Tibial nerve (tissue), 4 donors: Measurements from ENCODE around the gene SLC5A5. TPM values are rescaled to one million over a fixed set of nuclear protein-coding genes. Genes with fewer than 3 reads are reported as not detected.
"Not testable (repeated sequence)": the region's sequence is repeated elsewhere in the genome, so short reads cannot be mapped to it uniquely, and the experiment has no call there.

Experiments used
- DNase-seq, 2 donors: peaks; one replicate each; pipeline ENCODE4 v3.0.0-alpha.2; 2019; ENCODE audit warnings: low spot score in 2 of 2
- H3K27ac ChIP-seq, 4 donors: fragments of 200-600 bp; sonication (generic) in 3 of 4; one replicate each; pipeline ENCODE4 v1.5.1; 2017 to 2019; ENCODE audit warnings: mild to moderate bottlenecking in 1 of 4
- H3K27me3 ChIP-seq, 2 donors: fragments of 200-600 bp; sonication (generic) in 1 of 2; one replicate each; pipeline versions ENCODE4 v1.5.1 to v1.6.0; 2017 to 2019
- H3K36me3 ChIP-seq, 3 donors: fragments of 200-600 bp; sonication (generic); one replicate each; pipeline ENCODE4 v1.5.1; 2018 to 2019
- H3K4me1 ChIP-seq, 4 donors: fragments of 200-600 bp; sonication (generic) in 3 of 4; one replicate each; pipeline ENCODE4 v1.5.1; 2017 to 2019
- H3K4me3 ChIP-seq, 4 donors: fragments of 200-600 bp; sonication (generic) in 3 of 4; one replicate each; pipeline ENCODE4 v1.5.1; 2017 to 2019; ENCODE audit warnings: mild to moderate bottlenecking in 1 of 4, moderate library complexity in 1 of 4
- H3K9me3 ChIP-seq, 4 donors: fragments of 200-600 bp; sonication (generic) in 3 of 4; one replicate each; pipeline ENCODE4 v1.5.1; 2017 to 2019
- CTCF ChIP-seq, 5 experiments: fragments of 200-600 bp in 3 of 5; fragments of 450-650 bp in 2 of 5; sonication (generic) in 3 of 5; IDR thresholded peaks; one replicate each; pipeline ENCODE4 v1.5.1; 2016 to 2019; ENCODE audit warnings: antibody characterized with exemption in 5 of 5, mild to moderate bottlenecking in 3 of 5, moderate library complexity in 2 of 5
- EP300 ChIP-seq, 2 donors: sonication (generic); formaldehyde crosslinking; IDR thresholded peaks; one replicate each; pipeline ENCODE4 v1.6.1; 2017; ENCODE audit warnings: antibody characterized with exemption in 2 of 2, mild to moderate bottlenecking in 1 of 2
- POLR2A ChIP-seq, 2 donors: fragments of 450-650 bp; IDR thresholded peaks; one replicate each; pipeline ENCODE4 v1.6.1; 2017; ENCODE audit warnings: antibody characterized with exemption in 2 of 2, mild to moderate bottlenecking in 2 of 2, moderate library complexity in 2 of 2
- WGBS, 2 donors: methylation state at CpG; one replicate each; pipeline ENCODE4 v1.1.5; 2018; 5-methylcytosine and 5-hydroxymethylcytosine counted together
- total RNA-seq, 4 donors: library from RNA; depleted of rRNA; stranded (reverse); fragments of >200 nt; gene quantifications; one replicate each; pipeline ENCODE4 v1.1.0, GENCODE V29; 2016

Gene SLC5A5
- total RNA-seq, 4 donors from 2014 or later: not detected

- H3K4me1 ChIP-seq: peaks cover 0 to 15% (median under 1%) of the 10 kb centered on the region in 4 donors
- no peak overlapping the region for H3K4me3 ChIP-seq
- H3K9me3 ChIP-seq: no peaks in the 10 kb centered on the region
- 91 to 92% methylated on average over 15 to 16 of the region's 16 CpGs for WGBS, 2 donors
- no peak overlapping the region for H3K27ac ChIP-seq
- TF ChIP-seq CTCF (IDR thresholded peaks at IDR 0.05): no peak
- no peak for TF ChIP-seq POLR2A (IDR thresholded peaks at IDR 0.05)
- TF ChIP-seq EP300 (IDR thresholded peaks at IDR 0.05): no peak
- H3K36me3 ChIP-seq: no peaks in the 10 kb centered on the region
- H3K27me3 ChIP-seq: peaks cover 0 to 65% of the 10 kb centered on the region in 2 donors
- DNase-seq: no peak
Measured at GRCh38 chr19:17877696-17878095, 6.0 kb downstream of the SLC5A5 start.

GRCh38 chr19:17879466-17879865 is 7.7 kb downstream of the SLC5A5 start:
- DNase-seq: no peak
- peaks cover 0 to 52% of the 10 kb centered on the region in 2 donors for H3K27me3 ChIP-seq

GRCh38 chr19:17881701-17882100 is 10.0 kb downstream of the SLC5A5 start:
- no peak for DNase-seq
- H3K36me3 ChIP-seq: no peaks in the 10 kb centered on the region
- WGBS, 2 donors: 66 to 71% methylated on average over 7 of the region's 7 CpGs
- no peaks in the 10 kb centered on the region for H3K4me1 ChIP-seq
- H3K27ac ChIP-seq: no peak overlapping the region
- no peak for TF ChIP-seq CTCF (IDR thresholded peaks at IDR 0.05)
- TF ChIP-seq POLR2A (IDR thresholded peaks at IDR 0.05): no peak
- TF ChIP-seq EP300 (IDR thresholded peaks at IDR 0.05): no peak
- peaks cover 0 to 31% of the 10 kb centered on the region in 2 donors for H3K27me3 ChIP-seq
- H3K4me3 ChIP-seq: no peak overlapping the region
- no peaks in the 10 kb centered on the region for H3K9me3 ChIP-seq

More at GRCh38 chr19:17879466-17879865, 7.7 kb downstream of the SLC5A5 start:
- no peaks in the 10 kb centered on the region for H3K9me3 ChIP-seq
- no peaks in the 10 kb centered on the region for H3K4me1 ChIP-seq
- TF ChIP-seq EP300 (IDR thresholded peaks at IDR 0.05): no peak
- no peak for TF ChIP-seq CTCF (IDR thresholded peaks at IDR 0.05)
- TF ChIP-seq POLR2A (IDR thresholded peaks at IDR 0.05): no peak
- no peaks in the 10 kb centered on the region for H3K36me3 ChIP-seq
- 66 to 84% methylated on average over 7 of the region's 7 CpGs for WGBS, 2 donors
- no peak overlapping the region for H3K4me3 ChIP-seq
- no peak overlapping the region for H3K27ac ChIP-seq

- no peaks in the 10 kb centered on the region for H3K36me3 ChIP-seq
- H3K27ac ChIP-seq: no peak overlapping the region
- no peak overlapping the region for H3K4me3 ChIP-seq
- no peaks in the 10 kb centered on the region for H3K4me1 ChIP-seq
- TF ChIP-seq EP300 (IDR thresholded peaks at IDR 0.05): no peak
- TF ChIP-seq POLR2A (IDR thresholded peaks at IDR 0.05): no peak
- no peak for TF ChIP-seq CTCF (IDR thresholded peaks at IDR 0.05)
- peaks cover 0 to 13% of the 10 kb centered on the region in 2 donors for H3K27me3 ChIP-seq
- H3K9me3 ChIP-seq: no peaks in the 10 kb centered on the region
- WGBS, 2 donors: 70 to 83% methylated on average over 16 to 33 of the region's 33 CpGs
- DNase-seq: no peak
Measured at GRCh38 chr19:17883627-17884410, 12.1 kb downstream of the SLC5A5 start.

- no peaks in the 10 kb centered on the region for H3K4me1 ChIP-seq
- H3K27me3 ChIP-seq: peaks cover 0 to 22% of the 10 kb centered on the region in 2 donors
- no peak for DNase-seq
- H3K36me3 ChIP-seq: no peaks in the 10 kb centered on the region
- no peak for TF ChIP-seq CTCF (IDR thresholded peaks at IDR 0.05)
- no peak for TF ChIP-seq POLR2A (IDR thresholded peaks at IDR 0.05)
- TF ChIP-seq EP300 (IDR thresholded peaks at IDR 0.05): no peak
- H3K27ac ChIP-seq: no peak overlapping the region
- H3K4me3 ChIP-seq: no peak overlapping the region
- 73 to 75% methylated on average over 7 of the region's 7 CpGs for WGBS, 2 donors
- no peaks in the 10 kb centered on the region for H3K9me3 ChIP-seq
Measured at GRCh38 chr19:17886515-17886914, 14.8 kb downstream of the SLC5A5 start.

GRCh38 chr19:17887221-17887620 is 15.5 kb downstream of the SLC5A5 start:
- H3K4me1 ChIP-seq, H3K27ac ChIP-seq, H3K4me3 ChIP-seq, H3K36me3 ChIP-seq, H3K9me3 ChIP-seq, DNase-seq: not testable (repeated sequence)
- WGBS, 2 donors: 75 to 85% methylated on average over 4 of the region's 4 CpGs
- peaks cover 0 to 24% of the 10 kb centered on the region in 2 donors for H3K27me3 ChIP-seq
